Measurements from ENCODE around the gene PITPNM3. TPM values are rescaled to one million over a fixed set of nuclear protein-coding genes. Genes with fewer than 3 reads are reported as not detected.

PITPNM3 gene
- total and polyA plus RNA-seq, 4 experiments from 2014 or later: 0.05 to 0.50 (median 0.29) TPM; not detected in 1

GRCh38 chr17:6525731-6526130, 30.6 kb downstream of the PITPNM3 start:
- H3K4me1 Mint-ChIP-seq: no peaks in the 10 kb centered on the region
- no peaks in the 10 kb centered on the region for H3K27me3 ChIP-seq (ENCODE audit: insufficient read depth, low read length)
- intact Hi-C loops (cut with micrococcal nuclease): no loop called here
- no peaks in the 10 kb centered on the region for H3K9me3 Mint-ChIP-seq
- H3K36me3 Mint-ChIP-seq: no peaks in the 10 kb centered on the region
- DNase-seq: no peak
- no peaks in the 10 kb centered on the region for H3K36me3 ChIP-seq (ENCODE audit: insufficient read depth, low read length)
- POLR2A ChIA-PET (ENCODE audit: partially characterized antibody): no interaction called here
- no peaks in the 10 kb centered on the region for H3K4me1 ChIP-seq (ENCODE audit: insufficient read depth, low read length)
- H3K4me3 Mint-ChIP-seq: no peak overlapping the region
- H3K4me3 ChIP-seq (ENCODE audit: low read length in 2 of 2): no peak overlapping the region
- CTCF ChIA-PET (ENCODE audit: partially characterized antibody): no interaction called here
- H3K9me3 ChIP-seq (ENCODE audit: control insufficient read depth in 1 of 2, low read length in 2 of 2): no peaks in the 10 kb centered on the region
- peaks cover 2% of the 10 kb centered on the region in 2 donors for H3K27me3 Mint-ChIP-seq
- no peak overlapping the region for H3K27ac ChIP-seq (ENCODE audit: low read depth, low read length)
- H3K27ac Mint-ChIP-seq: no peak overlapping the region

GRCh38 chr17:6525141-6525540, 31.2 kb downstream of the PITPNM3 start:
- intact Hi-C loops (cut with micrococcal nuclease): no loop called here
- H3K9me3 ChIP-seq (ENCODE audit: control insufficient read depth in 1 of 2, low read length in 2 of 2): no peaks in the 10 kb centered on the region
- DNase-seq: no peak
- no peak overlapping the region for H3K4me3 ChIP-seq (ENCODE audit: low read length in 2 of 2)
- no peak overlapping the region for H3K27ac ChIP-seq (ENCODE audit: low read depth, low read length)
- Mint-ChIP-seq H3K4me3 (no peak overlapping the region), H3K4me1 (no peaks in the 10 kb centered on the region), H3K36me3 (no peaks in the 10 kb centered on the region), H3K27ac (no peak overlapping the region), H3K27me3 (peaks cover 2% of the 10 kb centered on the region in 2 donors), H3K9me3 (no peaks in the 10 kb centered on the region)
- POLR2A ChIA-PET (ENCODE audit: partially characterized antibody): no interaction called here
- no peaks in the 10 kb centered on the region for H3K36me3 ChIP-seq (ENCODE audit: insufficient read depth, low read length)
- no peaks in the 10 kb centered on the region for H3K27me3 ChIP-seq (ENCODE audit: insufficient read depth, low read length)
- H3K4me1 ChIP-seq (ENCODE audit: insufficient read depth, low read length): no peaks in the 10 kb centered on the region
- CTCF ChIA-PET (ENCODE audit: partially characterized antibody): no interaction called here

GRCh38 chr17:6524520-6524919, 31.8 kb downstream of the PITPNM3 start:
- Mint-ChIP-seq H3K9me3 (no peaks in the 10 kb centered on the region), H3K4me1 (no peaks in the 10 kb centered on the region), H3K36me3 (no peaks in the 10 kb centered on the region), H3K4me3 (no peak overlapping the region), H3K27me3 (peaks cover 2% of the 10 kb centered on the region in 2 donors), H3K27ac (no peak overlapping the region)
- H3K27ac ChIP-seq (ENCODE audit: low read depth, low read length): no peak overlapping the region
- H3K36me3 ChIP-seq (ENCODE audit: insufficient read depth, low read length): no peaks in the 10 kb centered on the region
- no peaks in the 10 kb centered on the region for H3K27me3 ChIP-seq (ENCODE audit: insufficient read depth, low read length)
- no peaks in the 10 kb centered on the region for H3K4me1 ChIP-seq (ENCODE audit: insufficient read depth, low read length)
- DNase-seq: no peak
- CTCF ChIA-PET (ENCODE audit: partially characterized antibody): no interaction called here
- POLR2A ChIA-PET (ENCODE audit: partially characterized antibody): no interaction called here
- H3K9me3 ChIP-seq (ENCODE audit: control insufficient read depth in 1 of 2, low read length in 2 of 2): no peaks in the 10 kb centered on the region
- intact Hi-C loops (cut with micrococcal nuclease): no loop called here
- H3K4me3 ChIP-seq (ENCODE audit: low read length in 2 of 2): no peak overlapping the region

GRCh38 chr17:6523809-6524355, 32.5 kb downstream of the PITPNM3 start:
- H3K36me3 Mint-ChIP-seq: no peaks in the 10 kb centered on the region
- intact Hi-C loops (cut with micrococcal nuclease): no loop called here

GRCh38 chr17:6523330-6523729, 33.0 kb downstream of the PITPNM3 start:
- no peak overlapping the region for H3K4me3 Mint-ChIP-seq
- no peaks in the 10 kb centered on the region for H3K36me3 ChIP-seq (ENCODE audit: insufficient read depth, low read length)
- H3K9me3 Mint-ChIP-seq: no peaks in the 10 kb centered on the region
- no peaks in the 10 kb centered on the region for H3K36me3 Mint-ChIP-seq
- no peak overlapping the region for H3K27ac Mint-ChIP-seq
- DNase-seq: no peak
- no peaks in the 10 kb centered on the region for H3K27me3 ChIP-seq (ENCODE audit: insufficient read depth, low read length)
- CTCF ChIA-PET (ENCODE audit: partially characterized antibody): no interaction called here
- no peaks in the 10 kb centered on the region for H3K9me3 ChIP-seq (ENCODE audit: control insufficient read depth in 1 of 2, low read length in 2 of 2)
- no peaks in the 10 kb centered on the region for H3K4me1 ChIP-seq (ENCODE audit: insufficient read depth, low read length)
- intact Hi-C loops (cut with micrococcal nuclease): no loop called here
- H3K27ac ChIP-seq (ENCODE audit: low read depth, low read length): no peak overlapping the region
- POLR2A ChIA-PET (ENCODE audit: partially characterized antibody): no interaction called here
- H3K4me1 Mint-ChIP-seq: no peaks in the 10 kb centered on the region
- no peak overlapping the region for H3K4me3 ChIP-seq (ENCODE audit: low read length in 2 of 2)
- peaks cover 0 to 2% of the 10 kb centered on the region in 2 donors for H3K27me3 Mint-ChIP-seq

More at GRCh38 chr17:6523809-6524355, 32.5 kb downstream of the PITPNM3 start:
- Histone ChIP-seq H3K4me3 (ENCODE audit: low read length in 2 of 2) (no peak overlapping the region), H3K36me3 (ENCODE audit: insufficient read depth, low read length) (no peaks in the 10 kb centered on the region), H3K9me3 (ENCODE audit: control insufficient read depth in 1 of 2, low read length in 2 of 2) (no peaks in the 10 kb centered on the region), H3K4me1 (ENCODE audit: insufficient read depth, low read length) (no peaks in the 10 kb centered on the region), H3K27ac (ENCODE audit: low read depth, low read length) (no peak overlapping the region), H3K27me3 (ENCODE audit: insufficient read depth, low read length) (no peaks in the 10 kb centered on the region)
- no peaks in the 10 kb centered on the region for H3K9me3 Mint-ChIP-seq
- H3K27ac Mint-ChIP-seq: no peak overlapping the region
- DNase-seq: no peak
- no peaks in the 10 kb centered on the region for H3K4me1 Mint-ChIP-seq
- H3K4me3 Mint-ChIP-seq: no peak overlapping the region
- ChIA-PET POLR2A (ENCODE audit: partially characterized antibody) (no interaction called here), CTCF (ENCODE audit: partially characterized antibody) (no interaction called here)
- peaks cover under 1 to 2% of the 10 kb centered on the region in 2 donors for H3K27me3 Mint-ChIP-seq

- Mint-ChIP-seq H3K9me3 (no peaks in the 10 kb centered on the region), H3K27me3 (peaks cover 0 to 2% of the 10 kb centered on the region in 2 donors), H3K4me1 (no peaks in the 10 kb centered on the region), H3K4me3 (no peak overlapping the region), H3K27ac (no peak overlapping the region), H3K36me3 (no peaks in the 10 kb centered on the region)
- intact Hi-C loops (cut with micrococcal nuclease): no loop called here
- Histone ChIP-seq H3K27ac (ENCODE audit: low read depth, low read length) (no peak overlapping the region), H3K27me3 (ENCODE audit: insufficient read depth, low read length) (no peaks in the 10 kb centered on the region), H3K4me1 (ENCODE audit: insufficient read depth, low read length) (no peaks in the 10 kb centered on the region), H3K4me3 (ENCODE audit: low read length in 2 of 2) (no peak overlapping the region), H3K9me3 (ENCODE audit: control insufficient read depth in 1 of 2, low read length in 2 of 2) (no peaks in the 10 kb centered on the region), H3K36me3 (ENCODE audit: insufficient read depth, low read length) (no peaks in the 10 kb centered on the region)
- POLR2A ChIA-PET (ENCODE audit: partially characterized antibody): no interaction called here
- no peak for DNase-seq
- CTCF ChIA-PET (ENCODE audit: partially characterized antibody): no interaction called here
Measured at GRCh38 chr17:6521586-6521985, 34.8 kb downstream of the PITPNM3 start.

- Mint-ChIP-seq H3K4me3 (no peak overlapping the region), H3K27me3 (peaks cover 0 to 1% of the 10 kb centered on the region in 2 donors), H3K4me1 (no peaks in the 10 kb centered on the region), H3K27ac (no peak overlapping the region), H3K9me3 (no peaks in the 10 kb centered on the region), H3K36me3 (no peaks in the 10 kb centered on the region)
- no peaks in the 10 kb centered on the region for H3K27me3 ChIP-seq (ENCODE audit: insufficient read depth, low read length)
- H3K9me3 ChIP-seq (ENCODE audit: control insufficient read depth in 1 of 2, low read length in 2 of 2): no peaks in the 10 kb centered on the region
- no peaks in the 10 kb centered on the region for H3K4me1 ChIP-seq (ENCODE audit: insufficient read depth, low read length)
- H3K36me3 ChIP-seq (ENCODE audit: insufficient read depth, low read length): no peaks in the 10 kb centered on the region
- ChIA-PET POLR2A (ENCODE audit: partially characterized antibody) (no interaction called here), CTCF (ENCODE audit: partially characterized antibody) (no interaction called here)
- DNase-seq: no peak
- no peak overlapping the region for H3K27ac ChIP-seq (ENCODE audit: low read depth, low read length)
- intact Hi-C loops (cut with micrococcal nuclease): no loop called here
- H3K4me3 ChIP-seq (ENCODE audit: low read length in 2 of 2): no peak overlapping the region
Measured at GRCh38 chr17:6517062-6517461, 39.3 kb downstream of the PITPNM3 start.

- Histone ChIP-seq H3K4me1 (ENCODE audit: insufficient read depth, low read length) (no peaks in the 10 kb centered on the region), H3K27me3 (ENCODE audit: insufficient read depth, low read length) (no peaks in the 10 kb centered on the region), H3K4me3 (ENCODE audit: low read length in 2 of 2) (no peak overlapping the region), H3K9me3 (ENCODE audit: control insufficient read depth in 1 of 2, low read length in 2 of 2) (no peaks in the 10 kb centered on the region), H3K27ac (ENCODE audit: low read depth, low read length) (no peak overlapping the region), H3K36me3 (ENCODE audit: insufficient read depth, low read length) (no peaks in the 10 kb centered on the region)
- H3K27me3 Mint-ChIP-seq: peaks cover 0 to 1% of the 10 kb centered on the region in 2 donors
- no peak overlapping the region for H3K27ac Mint-ChIP-seq
- H3K9me3 Mint-ChIP-seq: no peaks in the 10 kb centered on the region
- ChIA-PET POLR2A (ENCODE audit: partially characterized antibody) (no interaction called here), CTCF (ENCODE audit: partially characterized antibody) (no interaction called here)
- H3K36me3 Mint-ChIP-seq: no peaks in the 10 kb centered on the region
- H3K4me1 Mint-ChIP-seq: no peaks in the 10 kb centered on the region
- no peak overlapping the region for H3K4me3 Mint-ChIP-seq
- intact Hi-C loops (cut with micrococcal nuclease): no loop called here
- DNase-seq: no peak
Measured at GRCh38 chr17:6514371-6514770, 42.0 kb downstream of the PITPNM3 start.
